ENCODE data around the gene GLRA1. TPM values are rescaled to one million over a fixed set of nuclear protein-coding genes. Genes with fewer than 3 reads are reported as not detected.
"Not testable (repeated sequence)": the region's sequence is repeated elsewhere in the genome, so short reads cannot be mapped to it uniquely, and the experiment has no call there.

Gene GLRA1
- total RNA-seq, 1 donor from 2014 or later, result under 0.01 TPM

- DNase-seq (ENCODE audit: low spot score in 2 of 2) (no peak), FAIRE-seq (no peak)
These were observed 102.5 kb downstream of the GLRA1 start for GRCh38 chr5:151822141-151822540.

DNA sequence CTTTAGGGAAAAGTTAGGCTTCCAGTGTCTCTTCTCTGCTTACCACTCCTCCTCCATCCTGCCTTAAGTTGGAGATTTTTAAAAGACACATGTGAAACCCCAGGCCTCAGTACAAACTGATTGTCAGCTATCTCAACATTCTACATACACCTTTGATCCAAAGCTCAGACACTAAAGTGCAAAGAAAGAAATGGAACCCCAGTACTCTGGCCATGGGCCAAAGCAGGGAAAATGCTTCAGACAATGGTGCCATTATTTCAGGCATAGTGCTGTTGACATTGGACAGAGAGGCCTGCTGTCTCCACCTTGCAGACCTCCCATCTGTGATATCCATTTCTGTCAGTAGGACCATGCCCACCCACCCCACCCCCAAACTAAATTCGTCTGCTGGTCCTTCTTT is 103.7 kb downstream of the GLRA1 start:
- DNase-seq (ENCODE audit: low spot score in 2 of 2) (no peak), FAIRE-seq (no peak)

DNA sequence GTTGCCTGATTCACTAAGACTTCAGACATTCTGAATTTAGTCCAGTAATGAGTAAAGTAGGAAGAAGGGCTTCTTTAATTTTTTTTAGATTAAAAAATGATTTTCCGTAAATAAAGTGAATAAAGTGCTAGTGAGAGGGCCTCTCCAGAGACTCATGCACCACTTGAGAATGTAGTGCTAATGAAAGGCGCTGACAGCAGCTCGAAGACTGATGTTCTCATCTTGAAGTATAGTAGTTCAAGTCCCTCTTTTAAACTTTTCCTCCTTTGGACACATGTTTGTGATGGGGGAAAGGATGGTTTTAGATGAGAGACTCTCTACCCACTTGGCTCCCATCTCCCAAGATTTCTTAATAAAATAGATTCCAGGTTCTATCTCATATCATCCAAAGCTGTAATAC is 104.4 kb downstream of the GLRA1 start:
- no peak for DNase-seq (ENCODE audit: low spot score in 2 of 2)
- FAIRE-seq, result no peak

- no peak for DNase-seq (ENCODE audit: low spot score in 2 of 2)
- FAIRE-seq, result no peak
These were observed 104.8 kb downstream of the GLRA1 start for GRCh38 chr5:151819830-151820229.

GRCh38 chr5:151815051-151815450 is 109.6 kb downstream of the GLRA1 start:
- DNase-seq (ENCODE audit: low spot score in 2 of 2) (no peak), FAIRE-seq (no peak)

- FAIRE-seq, result no peak
- DNase-seq (ENCODE audit: low spot score in 2 of 2), result no peak
These were observed 111.8 kb downstream of the GLRA1 start for GRCh38 chr5:151812757-151813309.

DNA sequence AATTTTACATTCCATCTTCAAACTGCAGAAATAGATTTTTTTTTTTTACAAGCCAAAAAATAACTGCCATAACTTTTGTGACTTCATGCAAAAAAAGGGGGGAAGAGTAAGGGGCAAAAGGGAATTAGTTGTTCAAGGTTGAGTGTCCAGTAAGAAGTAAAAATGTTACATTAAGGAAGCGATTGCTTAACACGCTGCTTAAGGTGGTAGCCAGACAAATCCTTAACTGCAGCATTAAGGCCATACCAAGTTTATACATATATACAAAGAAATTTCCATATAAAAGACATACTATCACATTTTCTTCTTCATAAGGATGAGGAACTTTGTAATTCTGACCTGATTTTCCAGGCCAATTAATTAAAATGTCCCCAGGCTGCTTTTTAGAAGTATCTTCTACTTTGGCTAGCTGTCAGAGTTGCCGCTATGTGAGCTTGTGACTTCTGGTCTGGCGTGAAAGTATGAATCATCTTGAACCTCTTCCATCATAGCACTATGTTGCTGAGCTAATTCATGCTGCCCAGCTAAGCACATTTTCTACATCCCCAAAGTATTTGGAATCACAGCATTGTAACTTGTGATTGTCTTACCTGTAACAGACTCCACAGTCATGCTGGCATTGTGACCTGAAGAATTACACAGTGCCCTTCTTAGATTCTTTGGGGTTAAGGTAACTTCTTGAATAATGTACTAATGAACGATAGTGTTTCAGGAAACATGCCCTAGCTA is 112.9 kb downstream of the GLRA1 start:
- DNase-seq (ENCODE audit: low spot score in 2 of 2) (no peak), FAIRE-seq (no peak)

GRCh38 chr5:151810897-151811296 is 113.8 kb downstream of the GLRA1 start:
- DNase-seq (ENCODE audit: low spot score in 2 of 2) (no peak), FAIRE-seq (no peak)

GRCh38 chr5:151810449-151810848 is 114.2 kb downstream of the GLRA1 start:
- FAIRE-seq (no peak), DNase-seq (ENCODE audit: low spot score in 2 of 2) (no peak)

- DNase-seq (ENCODE audit: low spot score in 2 of 2) (no peak), FAIRE-seq (no peak)
These were observed 116.0 kb downstream of the GLRA1 start for GRCh38 chr5:151808451-151809169.

- FAIRE-seq, result no peak
- DNase-seq (ENCODE audit: low spot score in 2 of 2), result no peak
These were observed 119.0 kb downstream of the GLRA1 start for GRCh38 chr5:151805414-151806223.

- FAIRE-seq (no peak), DNase-seq (ENCODE audit: low spot score in 2 of 2) (no peak)
These were observed 124.1 kb downstream of the GLRA1 start for GRCh38 chr5:151800532-151800931.

DNA sequence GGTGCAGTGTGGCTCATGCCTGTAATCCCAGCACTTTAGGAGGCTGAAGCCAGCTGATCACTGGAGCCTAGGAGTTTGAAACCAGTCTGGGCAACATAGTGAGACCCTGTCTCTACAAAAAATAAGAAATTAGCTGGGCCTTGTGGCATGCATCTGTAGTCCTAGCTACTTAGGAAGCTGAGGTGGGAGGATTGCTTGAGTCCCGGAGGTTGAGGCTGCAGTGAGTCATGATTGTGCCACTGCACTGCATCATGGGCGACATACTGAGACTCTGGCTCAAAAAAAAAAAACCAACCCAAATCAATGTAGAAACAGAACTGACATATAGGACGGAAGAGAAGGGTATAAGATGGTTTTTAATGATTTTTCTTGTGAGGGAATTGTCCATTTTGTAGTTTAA is 125.2 kb downstream of the GLRA1 start:
- DNase-seq (ENCODE audit: low spot score in 2 of 2) (no peak), FAIRE-seq (no peak)

DNA sequence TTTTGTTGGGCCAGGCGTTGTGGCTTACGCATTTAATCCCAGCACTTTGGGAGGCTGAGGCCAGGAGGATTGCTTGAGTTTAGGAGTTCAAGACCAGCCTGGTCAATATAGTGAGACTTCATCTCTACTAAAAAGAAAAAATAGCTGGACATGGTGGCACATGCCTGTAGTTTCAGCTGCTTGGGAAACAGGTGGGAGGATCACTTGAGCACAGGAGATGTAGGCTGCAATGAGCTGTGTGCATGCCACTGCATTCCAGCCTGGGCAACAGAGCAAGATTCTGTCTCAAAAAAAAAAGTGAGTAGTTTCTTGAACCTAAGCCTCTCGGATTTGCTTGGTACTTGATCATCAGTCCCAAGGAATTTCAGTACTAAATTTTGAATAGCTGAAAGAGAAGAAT is 126.0 kb downstream of the GLRA1 start:
- no peak for FAIRE-seq

DNA sequence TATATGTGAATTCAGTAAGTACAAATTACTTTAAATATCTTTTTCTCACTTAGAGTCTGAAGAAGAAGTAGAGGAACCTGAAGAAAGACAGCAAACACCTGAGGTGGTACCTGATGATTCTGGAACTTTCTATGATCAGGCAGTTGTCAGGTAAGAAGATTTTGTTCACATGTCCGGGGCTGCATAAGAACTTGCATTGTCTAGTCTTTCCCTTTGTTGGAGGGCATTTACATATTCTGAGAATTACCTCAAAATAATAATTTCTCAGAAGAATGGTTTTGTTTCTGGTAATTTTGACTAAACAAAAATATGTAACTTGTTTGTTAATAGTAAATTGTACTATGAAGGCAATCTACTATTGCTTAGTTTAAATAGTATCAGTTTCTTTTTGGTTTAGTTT is 129.2 kb downstream of the GLRA1 start:
- no peak for DNase-seq (ENCODE audit: low spot score in 2 of 2)
- no peak for FAIRE-seq

More for the DNA sequence above, 126.0 kb downstream of the GLRA1 start:
- DNase-seq (ENCODE audit: low spot score in 2 of 2), result no peak

DNA sequence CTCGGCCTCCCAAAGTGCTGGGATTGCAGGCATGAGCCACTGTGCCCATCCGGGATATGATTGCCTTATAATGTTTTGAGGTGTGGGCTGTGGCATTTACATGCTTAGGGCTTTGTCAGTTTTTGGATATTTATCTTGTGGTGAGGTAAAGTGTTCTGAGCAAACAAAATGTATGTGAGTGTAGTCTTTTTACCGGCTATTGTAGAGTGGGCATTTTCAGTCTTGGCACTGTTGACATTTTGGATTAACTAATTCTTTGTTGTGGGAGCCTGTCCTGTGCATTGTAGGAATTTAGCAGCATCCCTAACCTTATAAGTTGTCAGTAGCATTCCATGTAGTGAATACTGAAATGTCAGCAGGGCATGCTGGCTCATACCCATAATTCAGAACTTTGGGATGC is 131.3 kb downstream of the GLRA1 start:
- no peak for FAIRE-seq
- DNase-seq (ENCODE audit: low spot score in 2 of 2), result no peak

DNA sequence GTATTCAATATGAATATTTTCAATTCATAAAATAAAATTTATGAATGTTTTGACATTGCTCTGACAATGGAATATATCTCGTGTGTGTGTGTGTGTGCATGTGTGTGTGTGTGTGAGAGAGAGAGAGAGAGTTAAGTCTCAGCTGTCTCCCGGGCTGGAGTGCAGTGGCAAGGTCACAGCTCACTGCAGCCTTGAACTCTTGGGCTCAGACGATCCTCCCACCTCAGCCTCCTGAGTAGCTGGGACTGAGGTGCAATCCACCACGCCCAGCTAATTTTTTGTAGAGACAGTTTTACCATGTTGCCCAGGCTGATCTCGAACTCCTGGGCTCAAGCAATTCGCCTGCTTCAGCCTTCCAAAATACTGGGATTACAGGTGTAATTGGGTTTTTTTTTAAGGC is 136.8 kb downstream of the GLRA1 start:
- FAIRE-seq (no peak), DNase-seq (ENCODE audit: low spot score in 2 of 2) (no peak)

GRCh38 chr5:151786468-151786867 is 138.2 kb downstream of the GLRA1 start:
- no peak for FAIRE-seq

GRCh38 chr5:151784141-151784540 is 140.5 kb downstream of the GLRA1 start:
- FAIRE-seq, result no peak
- DNase-seq (ENCODE audit: low spot score in 2 of 2), result no peak

More at GRCh38 chr5:151786468-151786867, 138.2 kb downstream of the GLRA1 start:
- no peak for DNase-seq (ENCODE audit: low spot score in 2 of 2)

DNA sequence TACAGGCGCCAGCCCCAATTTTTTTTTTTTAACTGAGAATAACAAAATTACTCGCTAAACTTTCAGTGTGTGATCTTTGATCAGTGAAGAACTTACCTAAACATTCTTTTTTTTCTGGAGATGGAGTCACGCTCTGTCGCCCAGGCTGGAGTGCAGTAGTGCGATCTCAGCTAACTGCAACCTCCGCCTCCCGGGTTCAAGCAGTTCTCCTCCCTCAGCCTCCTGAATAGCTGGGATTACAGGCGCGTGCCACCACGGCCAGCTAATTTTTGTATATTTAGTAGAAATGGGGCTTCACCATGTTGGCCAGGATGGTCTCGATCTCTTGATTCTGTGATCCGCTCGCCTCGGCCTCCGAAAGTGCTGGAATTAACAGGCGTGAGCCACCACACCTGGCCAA is 141.0 kb downstream of the GLRA1 start:
- DNase-seq (ENCODE audit: low spot score in 2 of 2); FAIRE-seq: not testable (repeated sequence)

GRCh38 chr5:151781201-151781600 is 143.4 kb downstream of the GLRA1 start:
- DNase-seq (ENCODE audit: low spot score in 2 of 2), result no peak
- FAIRE-seq, result no peak
